HEK293 (cell line): ENCODE measurements around the gene TLL2.

Experiments used
- CTCF ChIP-seq: fragments of 450-650 bp; formaldehyde crosslinking; IDR thresholded peaks from 2 replicates; pipeline ENCODE4 v1.5.1; 2016; ENCODE audit warnings: missing biosample characterization, missing genetic modification characterization
- GLIS1 ChIP-seq: fragments of 450-650 bp; formaldehyde crosslinking; IDR thresholded peaks from 2 replicates; pipeline ENCODE4 v1.5.1; 2016; ENCODE audit warnings: missing biosample characterization, missing genetic modification characterization
- INSM2 ChIP-seq: fragments of 450-650 bp; formaldehyde crosslinking; IDR thresholded peaks from 2 replicates; pipeline ENCODE4 v1.5.1; 2016; ENCODE audit warnings: missing biosample characterization, missing genetic modification characterization
- KLF10 ChIP-seq: fragments of 450-650 bp; IDR thresholded peaks from 2 replicates; pipeline ENCODE4 v1.5.1; 2018; ENCODE audit warnings: missing biosample characterization, mild to moderate bottlenecking, missing genetic modification characterization
- KLF7 ChIP-seq: fragments of 450-650 bp; formaldehyde crosslinking; IDR thresholded peaks from 2 replicates; pipeline ENCODE4 v1.5.1; 2016; ENCODE audit warnings: missing biosample characterization, missing genetic modification characterization, borderline replicate concordance
- MYNN ChIP-seq: fragments of 450-650 bp; formaldehyde crosslinking; IDR thresholded peaks from 2 replicates; pipeline ENCODE4 v1.5.1; 2016; ENCODE audit warnings: missing biosample characterization, missing genetic modification characterization, borderline replicate concordance
- OVOL3 ChIP-seq: fragments of 450-650 bp; formaldehyde crosslinking; IDR thresholded peaks from 2 replicates; pipeline ENCODE4 v1.5.1; 2016; ENCODE audit warnings: missing biosample characterization, missing genetic modification characterization
- PRDM2 ChIP-seq: fragments of 450-650 bp; formaldehyde crosslinking; IDR thresholded peaks from 2 replicates; pipeline ENCODE4 v1.5.1; 2016; ENCODE audit warnings: missing biosample characterization, missing genetic modification characterization, borderline replicate concordance
- SCRT2 ChIP-seq: fragments of 450-650 bp; formaldehyde crosslinking; IDR thresholded peaks from 2 replicates; pipeline ENCODE4 v1.5.1; 2016; ENCODE audit warnings: missing biosample characterization, missing genetic modification characterization
- SETDB1 ChIP-seq: IDR thresholded peaks from one replicate; pipeline ENCODE4 v1.6.1; 2017; ENCODE audit warnings: mild to moderate bottlenecking, low read length, moderate library complexity, mixed read lengths; ENCODE audit not compliant: insufficient read length
- SP7 ChIP-seq: fragments of 450-650 bp; formaldehyde crosslinking; IDR thresholded peaks from 2 replicates; pipeline ENCODE4 v1.5.1; 2016; ENCODE audit warnings: missing biosample characterization, missing genetic modification characterization
- ZBTB26 ChIP-seq: fragments of 450-650 bp; formaldehyde crosslinking; optimal IDR thresholded peaks from 2 replicates; pipeline ENCODE3; 2016; ENCODE audit warnings: missing biosample characterization, mild to moderate bottlenecking, missing genetic modification characterization
- ZFP3 ChIP-seq: fragments of 450-650 bp; formaldehyde crosslinking; IDR thresholded peaks from 2 replicates; pipeline ENCODE4 v1.5.1; 2016; ENCODE audit warnings: low read depth, missing biosample characterization, missing genetic modification characterization
- ZNF112 ChIP-seq: fragments of 450-650 bp; formaldehyde crosslinking; IDR thresholded peaks from 2 replicates; pipeline ENCODE4 v1.5.0; 2017; ENCODE audit warnings: missing biosample characterization, missing genetic modification characterization
- ZNF140 ChIP-seq: fragments of 450-650 bp; formaldehyde crosslinking; IDR thresholded peaks from 2 replicates; pipeline ENCODE4 v1.5.1; 2016; ENCODE audit warnings: missing biosample characterization, missing genetic modification characterization
- ZNF174 ChIP-seq: fragments of 450-650 bp; formaldehyde crosslinking; IDR thresholded peaks from 2 replicates; pipeline ENCODE4 v1.5.0; 2017; ENCODE audit warnings: missing biosample characterization, mild to moderate bottlenecking, missing genetic modification characterization
- ZNF266 ChIP-seq: fragments of 450-650 bp; formaldehyde crosslinking; IDR thresholded peaks from 2 replicates; pipeline ENCODE4 v1.5.1; 2016; ENCODE audit warnings: missing biosample characterization, missing genetic modification characterization, low read depth
- ZNF292 ChIP-seq: fragments of 450-650 bp; formaldehyde crosslinking; IDR thresholded peaks from 2 replicates; pipeline ENCODE4 v1.5.1; 2016; ENCODE audit warnings: low read depth, missing biosample characterization, missing genetic modification characterization, borderline replicate concordance
- ZNF37A ChIP-seq: fragments of 450-650 bp; IDR thresholded peaks from 2 replicates; pipeline ENCODE4 v1.5.1; 2018; ENCODE audit warnings: missing biosample characterization, missing genetic modification characterization
- ZNF391 ChIP-seq: fragments of 450-650 bp; formaldehyde crosslinking; IDR thresholded peaks from 2 replicates; pipeline ENCODE4 v1.5.1; 2016; ENCODE audit warnings: low read depth, missing biosample characterization, missing genetic modification characterization, borderline replicate concordance
- ZNF398 ChIP-seq: fragments of 450-650 bp; formaldehyde crosslinking; IDR thresholded peaks from 2 replicates; pipeline ENCODE4 v1.5.1; 2017; ENCODE audit warnings: missing biosample characterization, missing genetic modification characterization
- ZNF501 ChIP-seq: fragments of 450-650 bp; formaldehyde crosslinking; IDR thresholded peaks from 2 replicates; pipeline ENCODE4 v1.5.1; 2016; ENCODE audit warnings: missing biosample characterization, missing genetic modification characterization
- ZNF610 ChIP-seq: fragments of 450-650 bp; formaldehyde crosslinking; IDR thresholded peaks from 2 replicates; pipeline ENCODE4 v1.5.1; 2016; ENCODE audit warnings: missing biosample characterization, missing genetic modification characterization, borderline replicate concordance
- ZNF664 ChIP-seq: fragments of 450-650 bp; formaldehyde crosslinking; IDR thresholded peaks from 2 replicates; pipeline ENCODE4 v1.5.1; 2016; ENCODE audit warnings: missing biosample characterization, missing genetic modification characterization
- ZNF707 ChIP-seq: fragments of 450-650 bp; formaldehyde crosslinking; IDR thresholded peaks from 2 replicates; pipeline ENCODE4 v1.5.1; 2016; ENCODE audit warnings: missing biosample characterization, missing genetic modification characterization

The TLL2 gene

GRCh38 chr10:96374985-96375830 is 138.5 kb downstream of the TLL2 start (continued):
- TF ChIP-seq ZBTB26 (tag by site-specific recombination) (peak; percentile 61), ZNF292 (no peak), ZFP3 (tag by site-specific recombination) (peak; percentile 57; the same call in 1 of the 2 replicates), ZNF707 (tag by site-specific recombination) (no peak), KLF10 (tag by site-specific recombination) (no peak), SP7 (peak; percentile 55), ZNF664 (tag by site-specific recombination) (no peak), PRDM2 (tag by site-specific recombination) (no peak), ZNF610 (tag by site-specific recombination) (no peak), SETDB1 (no peak), KLF7 (tag by site-specific recombination) (no peak), ZNF398 (no peak), ZNF112 (tag by site-specific recombination) (no peak), ZNF266 (tag by site-specific recombination) (no peak), ZNF174 (tag by site-specific recombination) (no peak), OVOL3 (tag by site-specific recombination) (no peak), ZNF140 (tag by site-specific recombination) (no peak), ZNF391 (no peak; the same call in 1 of the 2 replicates), MYNN (tag by site-specific recombination) (no peak), CTCF (tag by site-specific recombination) (peak; percentile 99), INSM2 (tag by site-specific recombination) (no peak), ZNF501 (tag by site-specific recombination) (peak; percentile 37; the same call in 1 of the 2 replicates), ZNF37A (tag by site-specific recombination) (no peak), GLIS1 (tag by site-specific recombination) (peak; percentile 60), SCRT2 (tag by site-specific recombination) (no peak)
